Trophoblast cell (in vitro differentiated cells and primary cell): Measurements from ENCODE around the gene ASCC3.

Experiments
- DNase-seq, 2 donors: peaks; one replicate each; pipeline ENCODE4 v3.0.0-alpha.2; 2016
- H2AFZ ChIP-seq: 2 replicates; pipeline ENCODE4 v1.6.1; 2013; ENCODE audit warnings: low read length, moderate library complexity, mild to moderate bottlenecking; ENCODE audit not compliant: insufficient read depth, poor library complexity
- H2AK5ac ChIP-seq: 2 replicates; pipeline ENCODE4 v1.6.1; 2013; ENCODE audit warnings: mild to moderate bottlenecking, low read length
- H2BK120ac ChIP-seq: 2 replicates; pipeline ENCODE4 v1.6.1; 2013; ENCODE audit warnings: low read length, mild to moderate bottlenecking, moderate library complexity; ENCODE audit not compliant: insufficient read depth, poor library complexity
- H2BK12ac ChIP-seq: 2 replicates; pipeline ENCODE4 v1.6.1; 2013; ENCODE audit warnings: mild to moderate bottlenecking, low read length, moderate library complexity
- H2BK5ac ChIP-seq: 2 replicates; pipeline ENCODE4 v1.6.1; 2013; ENCODE audit warnings: low read length, low read depth, moderate library complexity, mild to moderate bottlenecking; ENCODE audit not compliant: poor library complexity
- H3K14ac ChIP-seq: 2 replicates; pipeline ENCODE4 v1.6.1; 2013; ENCODE audit warnings: mild to moderate bottlenecking, low read length
- H3K18ac ChIP-seq: 2 replicates; pipeline ENCODE4 v1.6.1; 2013; ENCODE audit warnings: mild to moderate bottlenecking, low read length
- H3K23ac ChIP-seq: 2 replicates; pipeline ENCODE4 v1.6.1; 2013; ENCODE audit warnings: low read length
- H3K27ac ChIP-seq: 2 replicates; pipeline ENCODE4 v1.5.1; 2013; ENCODE audit warnings: low read depth, mild to moderate bottlenecking, inconsistent platforms, low read length, moderate library complexity
- H3K27me3 ChIP-seq: 2 replicates; pipeline ENCODE4 v1.6.1; 2013; ENCODE audit warnings: inconsistent platforms, mild to moderate bottlenecking, low read length, moderate library complexity; ENCODE audit not compliant: insufficient read depth
- H3K36me3 ChIP-seq, 2 experiments: 1 replicate in 1 of 2; 2 replicates in 1 of 2; pipeline ENCODE4 v1.6.1; 2013; ENCODE audit warnings: low read length in 2 of 2, mild to moderate bottlenecking in 2 of 2, moderate library complexity in 1 of 2; ENCODE audit not compliant: insufficient read depth in 2 of 2, control insufficient read depth in 1 of 2
- H3K4ac ChIP-seq: 2 replicates; pipeline ENCODE4 v1.6.1; 2013; ENCODE audit warnings: low read depth, mild to moderate bottlenecking, low read length, moderate library complexity
- H3K4me1 ChIP-seq, 2 experiments: 1 replicate in 1 of 2; 2 replicates in 1 of 2; pipeline ENCODE4 v1.6.1; 2013; ENCODE audit warnings: low read length in 2 of 2, mild to moderate bottlenecking in 2 of 2, moderate library complexity in 1 of 2; ENCODE audit not compliant: insufficient read depth in 2 of 2, control insufficient read depth in 1 of 2
- H3K4me2 ChIP-seq: 2 replicates; pipeline ENCODE4 v1.6.1; 2013; ENCODE audit warnings: inconsistent platforms, mild to moderate bottlenecking, low read length, moderate library complexity
- H3K4me3 ChIP-seq: 2 replicates; pipeline ENCODE4 v1.5.1; 2013; ENCODE audit warnings: mild to moderate bottlenecking, low read depth, low read length, inconsistent platforms
- H3K79me1 ChIP-seq: one replicate; pipeline ENCODE4 v1.6.1; 2013; ENCODE audit warnings: low read length
- H3K79me2 ChIP-seq: 2 replicates; pipeline ENCODE4 v1.6.1; 2013; ENCODE audit warnings: low read length, mild to moderate bottlenecking; ENCODE audit not compliant: control insufficient read depth, insufficient read depth, poor library complexity
- H3K9ac ChIP-seq: 2 replicates; pipeline ENCODE4 v1.6.1; 2013; ENCODE audit warnings: mild to moderate bottlenecking, low read length
- H3K9me3 ChIP-seq: 2 replicates; pipeline ENCODE4 v1.6.1; 2013; ENCODE audit warnings: low read depth, mild to moderate bottlenecking, control low read depth, inconsistent platforms, low read length; ENCODE audit not compliant: insufficient read depth
- H4K12ac ChIP-seq: 2 replicates; pipeline ENCODE4 v1.6.1; 2013; ENCODE audit warnings: low read depth, mild to moderate bottlenecking, low read length, moderate library complexity
- H4K8ac ChIP-seq: 2 replicates; pipeline ENCODE4 v1.6.1; 2013; ENCODE audit warnings: low read depth, mild to moderate bottlenecking, low read length, moderate library complexity
- H4K91ac ChIP-seq: one replicate; pipeline ENCODE4 v1.6.1; 2013; ENCODE audit warnings: low read depth, mild to moderate bottlenecking, low read length, moderate library complexity
- WGBS: extraction: QIAGEN DNeasy Blood & Tissue Kit; methylation state at CpG from one replicate; pipeline ENCODE4 v1.1.7; 2013; ENCODE audit warnings: missing lambda C conversion rate; ENCODE audit not compliant: insufficient read length, insufficient coverage; ENCODE audit errors: extremely low coverage; 5-methylcytosine and 5-hydroxymethylcytosine counted together

Gene ASCC3

DNA sequence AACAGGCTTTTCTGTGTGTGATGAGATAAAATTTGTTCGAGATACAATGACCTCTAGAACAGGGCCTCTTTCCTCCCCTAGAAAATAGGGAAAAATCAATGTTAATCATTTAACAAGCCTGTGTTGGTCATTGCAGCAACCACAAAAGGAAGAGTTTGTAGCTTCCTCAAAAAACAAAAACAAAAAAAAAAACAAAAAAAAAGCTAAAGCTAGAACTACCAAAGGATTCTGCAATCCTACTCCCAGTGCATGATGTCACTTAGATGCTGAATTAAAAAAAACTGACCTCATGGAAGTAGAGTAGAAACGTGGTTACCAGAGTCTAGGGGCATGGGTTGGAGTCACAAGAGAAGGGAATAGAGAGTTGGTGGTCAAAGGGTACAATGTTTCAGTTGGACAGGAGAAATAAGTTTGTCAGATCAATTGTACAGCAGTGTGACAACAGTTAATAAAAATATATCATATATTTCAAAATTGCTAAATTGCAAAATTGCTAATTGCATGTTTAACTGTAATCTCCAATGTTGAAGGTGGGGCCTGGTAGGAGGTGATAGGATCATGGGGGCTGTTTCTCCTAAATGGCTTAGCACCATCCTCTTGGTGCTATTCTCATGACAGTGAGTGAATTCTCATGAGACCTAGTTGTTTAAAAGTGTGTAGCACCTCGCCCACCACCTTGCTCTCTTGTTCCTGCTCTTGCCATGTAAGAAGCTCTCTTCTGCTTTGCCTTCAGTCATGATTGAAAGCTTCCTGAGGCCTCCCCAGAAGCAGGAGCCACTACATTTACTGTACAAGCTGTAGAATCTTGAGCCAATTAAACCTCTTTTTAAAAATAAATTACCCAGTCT is 253.0 kb downstream of the ASCC3 start:
- Histone ChIP-seq H3K27ac (no peak overlapping the region), H3K9me3 (no peaks in the 10 kb centered on the region), H4K91ac (no peak overlapping the region), H3K4me3 (no peak overlapping the region), H2BK12ac (no peak overlapping the region), H3K4ac (no peak overlapping the region), H3K9ac (no peak overlapping the region), H3K36me3 (peaks cover 2% of the 10 kb centered on the region in 2 experiments), H3K27me3 (no peaks in the 10 kb centered on the region), H4K12ac (no peak overlapping the region), H3K14ac (no peak overlapping the region), H2BK120ac (no peak overlapping the region), H3K18ac (no peak overlapping the region), H2AK5ac (no peak overlapping the region), H3K79me1 (no peaks in the 10 kb centered on the region), H3K4me1 (no peaks in the 10 kb centered on the region), H3K79me2 (no peaks in the 10 kb centered on the region), H4K8ac (no peak overlapping the region), H3K23ac (no peak overlapping the region), H3K4me2 (no peak overlapping the region), H2AFZ (no peak overlapping the region), H2BK5ac (no peak overlapping the region)
- DNase-seq, result no peak
- no CpG with 5 or more reads among the region's 3 CpGs for WGBS

DNA sequence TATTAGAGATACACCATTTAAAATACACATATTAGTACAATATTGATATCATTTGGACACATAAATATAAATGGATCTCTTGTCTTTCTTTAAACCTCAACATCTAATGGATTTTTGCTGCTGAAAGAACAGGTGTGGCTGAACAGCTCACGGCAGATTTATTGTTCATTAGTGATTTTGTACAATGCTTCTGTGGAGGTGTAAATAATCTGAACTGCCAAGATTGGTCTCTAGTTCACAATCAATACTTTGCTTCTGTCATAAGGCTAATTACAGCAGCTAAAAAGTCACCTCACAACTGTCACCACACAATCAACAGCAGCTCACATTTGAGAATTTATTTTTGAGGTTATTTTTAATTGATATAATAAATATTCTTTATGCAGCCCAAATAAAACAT is 254.4 kb downstream of the ASCC3 start:
- no CpG with 5 or more reads among the region's 1 CpG for whole genome bisulfite sequencing
- no peak overlapping the region for H4K8ac ChIP-seq
- no peak overlapping the region for H3K18ac ChIP-seq

DNA sequence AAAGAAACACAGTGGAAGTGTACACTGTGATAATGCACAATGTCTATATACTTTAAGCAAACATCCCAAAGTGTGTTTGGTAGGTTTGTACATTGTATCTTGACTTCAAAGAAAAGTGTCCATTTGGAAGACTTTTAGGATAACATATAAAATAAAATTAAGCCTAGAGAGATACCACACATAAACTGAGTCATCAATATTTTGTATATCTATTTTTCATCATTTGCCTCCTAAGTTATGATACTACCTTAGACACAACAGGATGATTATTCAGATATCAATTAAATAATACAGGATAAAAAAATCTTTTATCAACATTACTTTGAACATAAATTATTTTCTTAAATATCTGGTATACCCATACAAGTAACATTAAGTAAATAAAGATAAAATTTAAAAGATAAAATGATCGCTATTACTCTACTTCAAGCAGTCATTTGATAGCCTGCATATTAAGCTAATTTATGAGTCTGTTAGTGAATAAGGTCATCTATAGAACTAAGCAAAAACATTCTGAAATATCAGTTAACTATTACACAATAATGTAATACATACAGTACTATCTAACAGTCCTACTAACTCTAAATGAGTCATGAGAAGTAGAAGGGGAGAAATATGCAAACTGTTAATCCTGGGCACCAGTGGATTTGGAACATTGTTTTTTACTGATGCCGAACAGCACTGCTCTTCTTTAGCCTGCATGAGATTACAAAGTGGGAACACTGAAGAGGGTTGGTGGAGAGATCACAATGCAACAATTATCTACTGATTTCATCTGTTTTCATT is 258.0 kb downstream of the ASCC3 start:
- Histone ChIP-seq H3K9me3 (no peaks in the 10 kb centered on the region), H3K27ac (no peak overlapping the region), H3K23ac (no peak overlapping the region), H3K79me1 (no peaks in the 10 kb centered on the region), H3K14ac (no peak overlapping the region), H3K4me3 (no peak overlapping the region), H2BK120ac (no peak overlapping the region), H3K36me3 (no peaks in the 10 kb centered on the region), H3K9ac (no peak overlapping the region), H2AFZ (no peak overlapping the region), H3K4ac (no peak overlapping the region), H4K91ac (no peak overlapping the region), H2BK12ac (no peak overlapping the region), H3K4me2 (no peak overlapping the region), H3K18ac (no peak overlapping the region), H3K79me2 (no peaks in the 10 kb centered on the region), H3K27me3 (no peaks in the 10 kb centered on the region), H2AK5ac (no peak overlapping the region), H4K12ac (no peak overlapping the region), H3K4me1 (no peaks in the 10 kb centered on the region), H2BK5ac (no peak overlapping the region), H4K8ac (no peak overlapping the region)
- DNase-seq, result no peak
- WGBS, result no CpG with 5 or more reads among the region's 2 CpGs

More for the DNA sequence above, 254.4 kb downstream of the ASCC3 start:
- Histone ChIP-seq H3K9ac (no peak overlapping the region), H3K9me3 (no peaks in the 10 kb centered on the region), H2BK120ac (no peak overlapping the region), H3K4me3 (no peak overlapping the region), H3K14ac (no peak overlapping the region), H3K4ac (no peak overlapping the region), H3K4me2 (no peak overlapping the region), H4K91ac (no peak overlapping the region), H3K27ac (no peak overlapping the region), H3K23ac (no peak overlapping the region), H4K12ac (no peak overlapping the region), H3K79me1 (no peaks in the 10 kb centered on the region), H2AFZ (no peak overlapping the region), H2AK5ac (no peak overlapping the region), H3K4me1 (no peaks in the 10 kb centered on the region), H2BK5ac (no peak overlapping the region), H3K79me2 (no peaks in the 10 kb centered on the region), H3K27me3 (no peaks in the 10 kb centered on the region), H3K36me3 (peaks cover 2% of the 10 kb centered on the region in 2 experiments), H2BK12ac (no peak overlapping the region)
- no peak for DNase-seq

DNA sequence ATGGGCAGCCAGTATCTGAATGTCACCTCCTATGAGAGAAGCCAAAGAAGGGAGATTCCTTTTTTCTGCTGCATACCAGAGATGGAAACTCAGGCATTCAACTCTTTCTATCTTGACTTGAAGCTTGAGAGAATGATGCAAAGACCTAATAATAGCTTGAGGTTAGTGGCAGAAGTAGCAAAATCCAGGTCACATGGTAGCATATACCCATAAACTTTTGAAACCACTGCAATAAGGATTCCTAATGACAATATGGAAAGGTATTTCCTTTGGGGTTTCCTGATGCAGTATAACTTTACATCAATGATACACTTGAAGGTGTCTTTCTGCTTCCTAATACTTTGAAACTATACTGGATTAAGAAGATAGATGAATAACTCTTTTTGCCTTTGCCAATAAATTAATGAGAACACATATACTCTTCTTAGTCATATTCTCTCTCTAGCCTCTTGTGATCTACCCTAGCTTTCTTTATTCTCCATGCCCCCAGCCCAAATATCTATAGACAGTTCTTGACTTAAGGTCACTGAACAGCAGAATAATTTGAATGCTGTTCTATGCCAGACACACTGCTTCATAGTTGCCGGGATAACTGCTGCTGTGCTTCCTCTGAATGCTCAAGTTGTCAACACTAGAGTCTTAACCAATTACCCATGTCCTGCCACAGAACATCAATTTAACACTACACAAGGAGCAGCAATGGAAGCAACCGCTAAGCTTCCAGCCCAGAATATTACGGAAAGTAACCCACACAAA is 260.9 kb downstream of the ASCC3 start:
- H3K23ac ChIP-seq, result no peak overlapping the region
- no peak for DNase-seq
- H3K4me2 ChIP-seq, result no peak overlapping the region
- H3K18ac ChIP-seq, result no peak overlapping the region
- H3K9ac ChIP-seq, result no peak overlapping the region
- WGBS, result no CpG with 5 or more reads among the region's 3 CpGs
- H4K8ac ChIP-seq, result no peak overlapping the region
- H3K36me3 ChIP-seq, result no peaks in the 10 kb centered on the region
- H4K12ac ChIP-seq, result no peak overlapping the region
- no peak overlapping the region for H3K14ac ChIP-seq
- H2BK120ac ChIP-seq, result no peak overlapping the region
- no peak overlapping the region for H3K4ac ChIP-seq
- no peaks in the 10 kb centered on the region for H3K79me2 ChIP-seq
- no peaks in the 10 kb centered on the region for H3K27me3 ChIP-seq
- H2BK12ac ChIP-seq, result no peak overlapping the region
- H3K4me1 ChIP-seq, result no peaks in the 10 kb centered on the region
- no peak overlapping the region for H2AFZ ChIP-seq
- H3K4me3 ChIP-seq, result no peak overlapping the region
- H4K91ac ChIP-seq, result no peak overlapping the region
- no peaks in the 10 kb centered on the region for H3K9me3 ChIP-seq
- H3K79me1 ChIP-seq, result no peaks in the 10 kb centered on the region
- no peak overlapping the region for H3K27ac ChIP-seq
- no peak overlapping the region for H2BK5ac ChIP-seq
- no peak overlapping the region for H2AK5ac ChIP-seq
